Measurements from ENCODE around the gene SMIM8.

Gene SMIM8

GRCh38 chr6:87351583-87351982, 29.2 kb downstream of the SMIM8 start:
- Histone ChIP-seq H2AFZ (ENCODE audit: low read depth) (no peak overlapping the region), H3K79me2 (ENCODE audit: insufficient read depth, low read depth) (no peaks in the 10 kb centered on the region), H4K20me1 (ENCODE audit: insufficient read depth) (no peaks in the 10 kb centered on the region), H3K4me3 (IDR thresholded peaks at IDR 0.05; ENCODE audit: insufficient read depth, low read depth, low read length) (no peak overlapping the region), H3K4me2 (no peak overlapping the region), H3K27ac (no peak overlapping the region), H3K4me1 (ENCODE audit: low read depth, poor library complexity, severe bottlenecking) (no peaks in the 10 kb centered on the region), H3K27me3 (ENCODE audit: insufficient read depth, low read depth) (no peaks in the 10 kb centered on the region), H3K36me3 (ENCODE audit: insufficient read depth) (no peaks in the 10 kb centered on the region), H3K9ac (no peak overlapping the region)
- TF ChIP-seq, protein P1, sequence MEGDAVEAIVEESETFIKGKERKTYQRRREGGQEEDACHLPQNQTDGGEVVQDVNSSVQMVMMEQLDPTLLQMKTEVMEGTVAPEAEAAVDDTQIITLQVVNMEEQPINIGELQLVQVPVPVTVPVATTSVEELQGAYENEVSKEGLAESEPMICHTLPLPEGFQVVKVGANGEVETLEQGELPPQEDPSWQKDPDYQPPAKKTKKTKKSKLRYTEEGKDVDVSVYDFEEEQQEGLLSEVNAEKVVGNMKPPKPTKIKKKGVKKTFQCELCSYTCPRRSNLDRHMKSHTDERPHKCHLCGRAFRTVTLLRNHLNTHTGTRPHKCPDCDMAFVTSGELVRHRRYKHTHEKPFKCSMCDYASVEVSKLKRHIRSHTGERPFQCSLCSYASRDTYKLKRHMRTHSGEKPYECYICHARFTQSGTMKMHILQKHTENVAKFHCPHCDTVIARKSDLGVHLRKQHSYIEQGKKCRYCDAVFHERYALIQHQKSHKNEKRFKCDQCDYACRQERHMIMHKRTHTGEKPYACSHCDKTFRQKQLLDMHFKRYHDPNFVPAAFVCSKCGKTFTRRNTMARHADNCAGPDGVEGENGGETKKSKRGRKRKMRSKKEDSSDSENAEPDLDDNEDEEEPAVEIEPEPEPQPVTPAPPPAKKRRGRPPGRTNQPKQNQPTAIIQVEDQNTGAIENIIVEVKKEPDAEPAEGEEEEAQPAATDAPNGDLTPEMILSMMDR (conservative IDR thresholded peaks at IDR 0.05; ENCODE audit: low read depth, low read length), result no peak

DNA sequence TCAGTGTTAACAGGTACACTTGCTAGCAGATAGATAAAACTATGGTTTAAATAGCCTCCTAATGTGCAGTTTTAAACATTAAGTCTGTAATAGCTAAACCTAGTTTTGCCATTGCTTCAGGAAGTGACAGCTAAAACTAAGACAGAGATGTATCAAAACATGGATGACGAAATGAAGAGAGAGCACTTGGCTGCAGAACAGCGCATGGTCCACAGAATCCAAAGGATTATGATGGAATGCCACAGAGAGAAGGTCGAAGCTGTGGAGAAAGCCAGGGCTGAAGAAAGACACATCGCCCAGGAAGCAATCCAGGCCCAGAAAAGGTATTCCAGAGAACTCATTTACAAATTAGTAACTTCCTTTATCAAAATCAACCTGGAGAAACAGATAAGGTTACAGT, 33.8 kb downstream of the SMIM8 start:
- Histone ChIP-seq H3K27me3 (ENCODE audit: insufficient read depth, low read depth) (no peaks in the 10 kb centered on the region), H4K20me1 (ENCODE audit: insufficient read depth) (no peaks in the 10 kb centered on the region), H3K27ac (no peak overlapping the region), H3K9ac (no peak overlapping the region), H3K36me3 (ENCODE audit: insufficient read depth) (no peaks in the 10 kb centered on the region), H3K4me3 (IDR thresholded peaks at IDR 0.05; ENCODE audit: insufficient read depth, low read depth, low read length) (no peak overlapping the region), H3K79me2 (ENCODE audit: insufficient read depth, low read depth) (no peaks in the 10 kb centered on the region), H3K4me2 (no peak overlapping the region), H2AFZ (ENCODE audit: low read depth) (no peak overlapping the region), H3K4me1 (ENCODE audit: low read depth, poor library complexity, severe bottlenecking) (no peaks in the 10 kb centered on the region)
- TF ChIP-seq, protein P1 (conservative IDR thresholded peaks at IDR 0.05; ENCODE audit: low read depth, low read length), result no peak

DNA sequence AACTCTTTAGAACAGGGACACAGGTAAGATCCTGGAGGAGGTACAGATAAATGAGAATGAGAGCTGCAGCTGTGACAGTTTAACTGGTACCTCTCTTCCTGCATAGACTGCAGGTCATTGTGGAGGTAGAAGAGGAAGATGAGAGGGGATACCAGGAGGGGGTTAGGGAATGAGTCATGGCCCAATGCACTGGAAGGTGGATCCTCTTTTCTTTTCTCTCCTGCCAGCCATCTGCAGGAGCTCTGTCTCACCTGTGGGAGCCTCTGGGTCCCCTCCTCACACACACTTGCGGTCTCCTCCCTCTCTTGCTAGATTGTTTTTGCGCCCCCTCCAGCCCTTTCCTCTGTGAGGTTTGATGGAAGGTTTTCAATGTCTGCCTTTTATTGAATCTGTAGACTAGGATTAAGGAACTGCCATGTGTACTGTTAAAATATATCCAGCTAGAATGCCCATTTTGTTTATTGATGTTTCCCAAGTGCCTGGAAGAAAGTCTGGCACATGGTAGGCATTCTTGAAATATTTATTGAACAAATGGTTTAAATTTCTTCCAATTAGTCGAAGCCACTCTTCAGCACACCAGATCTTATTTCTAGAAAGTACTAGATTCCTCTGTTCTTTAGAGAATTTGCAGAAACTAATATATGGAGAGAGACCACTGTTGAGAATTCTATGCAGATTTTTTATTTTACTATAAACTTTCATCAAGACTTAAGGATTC, 35.2 kb downstream of the SMIM8 start:
- H3K4me3 ChIP-seq (IDR thresholded peaks at IDR 0.05; ENCODE audit: insufficient read depth, low read depth, low read length), result no peak overlapping the region
- no peaks in the 10 kb centered on the region for H3K79me2 ChIP-seq (ENCODE audit: insufficient read depth, low read depth)
- H3K9ac ChIP-seq, result no peak overlapping the region
- no peaks in the 10 kb centered on the region for H3K27me3 ChIP-seq (ENCODE audit: insufficient read depth, low read depth)
- H3K4me1 ChIP-seq (ENCODE audit: low read depth, poor library complexity, severe bottlenecking), result no peaks in the 10 kb centered on the region
- no peaks in the 10 kb centered on the region for H3K36me3 ChIP-seq (ENCODE audit: insufficient read depth)
- no peak overlapping the region for H3K27ac ChIP-seq
- TF ChIP-seq, protein P1 (conservative IDR thresholded peaks at IDR 0.05; ENCODE audit: low read depth, low read length), result no peak
- H4K20me1 ChIP-seq (ENCODE audit: insufficient read depth), result no peaks in the 10 kb centered on the region
- H3K4me2 ChIP-seq, result no peak overlapping the region
- no peak overlapping the region for H2AFZ ChIP-seq (ENCODE audit: low read depth)

DNA sequence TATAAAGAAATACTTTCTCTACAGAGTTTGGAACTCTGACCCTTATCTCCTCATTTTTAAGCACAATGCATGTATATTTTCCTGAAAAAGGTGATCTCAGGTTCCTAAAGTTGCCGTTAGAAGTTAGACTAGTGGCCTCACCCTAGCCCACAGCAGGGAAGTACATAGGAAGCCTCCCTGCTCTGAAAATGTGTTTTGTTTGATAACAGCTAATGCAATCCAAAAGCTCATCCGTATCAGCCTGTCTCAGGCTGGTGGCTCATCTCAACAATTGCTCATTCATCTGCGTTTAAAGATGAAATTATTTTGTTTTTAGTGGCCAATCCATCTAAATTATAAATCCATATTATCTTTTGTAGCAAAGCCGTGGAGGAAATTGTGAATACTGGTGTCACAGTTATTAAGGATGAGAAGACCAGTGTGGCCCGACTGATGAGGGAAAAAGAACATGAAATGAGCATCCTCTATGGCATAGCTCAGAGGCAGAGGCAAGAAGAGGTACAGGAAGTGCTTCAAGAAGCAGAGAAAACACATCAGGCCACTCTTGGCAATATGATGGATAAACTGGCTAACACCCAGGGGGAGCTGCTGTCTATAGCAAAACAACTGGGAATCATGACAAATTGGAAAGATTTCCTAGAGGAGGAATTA, 42.3 kb downstream of the SMIM8 start:
- no peaks in the 10 kb centered on the region for H3K4me1 ChIP-seq (ENCODE audit: low read depth, poor library complexity, severe bottlenecking)
- no peaks in the 10 kb centered on the region for H3K36me3 ChIP-seq (ENCODE audit: insufficient read depth)
- TF ChIP-seq, protein P1 (conservative IDR thresholded peaks at IDR 0.05; ENCODE audit: low read depth, low read length), result no peak
- H3K4me3 ChIP-seq (IDR thresholded peaks at IDR 0.05; ENCODE audit: insufficient read depth, low read depth, low read length), result no peak overlapping the region
- H3K27ac ChIP-seq, result no peak overlapping the region
- H3K79me2 ChIP-seq (ENCODE audit: insufficient read depth, low read depth), result no peaks in the 10 kb centered on the region
- H4K20me1 ChIP-seq (ENCODE audit: insufficient read depth), result no peaks in the 10 kb centered on the region
- no peaks in the 10 kb centered on the region for H3K27me3 ChIP-seq (ENCODE audit: insufficient read depth, low read depth)
- H3K9ac ChIP-seq, result no peak overlapping the region
- H3K4me2 ChIP-seq, result no peak overlapping the region
- no peak overlapping the region for H2AFZ ChIP-seq (ENCODE audit: low read depth)

Data from KMS-11 (cell line).